Kidney capillary endothelial cell (primary cell): ENCODE results near the gene EPHB1.

Experiments
- DNase-seq: peaks from one replicate; pipeline ENCODE4 v3.0.0-alpha.2; 2018; ENCODE audit warnings: low spot score

The EPHB1 gene

GRCh38 chr3:135161425-135161824 is 366.4 kb downstream of the EPHB1 start:
- DNase-seq = no peak

- DNase-seq = no peak
Observed at GRCh38 chr3:135163701-135164100, 368.6 kb downstream of the EPHB1 start.

DNA sequence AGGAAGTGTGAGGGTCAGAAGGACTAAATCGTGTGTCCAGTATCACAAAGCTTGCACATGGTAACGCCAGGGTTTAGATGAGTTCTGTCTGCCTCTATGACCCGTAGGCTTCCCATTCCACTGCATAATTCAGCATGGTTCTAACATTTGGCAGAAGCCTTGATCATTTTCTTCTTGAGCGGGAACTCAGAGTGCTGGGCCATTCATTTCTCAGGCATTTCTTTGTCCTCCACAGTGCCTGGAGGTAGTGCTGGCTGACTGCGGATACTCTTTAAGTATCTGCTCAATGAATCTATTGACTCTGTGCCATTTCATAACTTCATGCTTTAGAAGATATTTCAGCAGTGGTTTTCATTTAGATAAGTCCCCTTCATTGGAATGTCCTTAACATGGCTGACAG is 370.2 kb downstream of the EPHB1 start:
- no peak for DNase-seq

DNA sequence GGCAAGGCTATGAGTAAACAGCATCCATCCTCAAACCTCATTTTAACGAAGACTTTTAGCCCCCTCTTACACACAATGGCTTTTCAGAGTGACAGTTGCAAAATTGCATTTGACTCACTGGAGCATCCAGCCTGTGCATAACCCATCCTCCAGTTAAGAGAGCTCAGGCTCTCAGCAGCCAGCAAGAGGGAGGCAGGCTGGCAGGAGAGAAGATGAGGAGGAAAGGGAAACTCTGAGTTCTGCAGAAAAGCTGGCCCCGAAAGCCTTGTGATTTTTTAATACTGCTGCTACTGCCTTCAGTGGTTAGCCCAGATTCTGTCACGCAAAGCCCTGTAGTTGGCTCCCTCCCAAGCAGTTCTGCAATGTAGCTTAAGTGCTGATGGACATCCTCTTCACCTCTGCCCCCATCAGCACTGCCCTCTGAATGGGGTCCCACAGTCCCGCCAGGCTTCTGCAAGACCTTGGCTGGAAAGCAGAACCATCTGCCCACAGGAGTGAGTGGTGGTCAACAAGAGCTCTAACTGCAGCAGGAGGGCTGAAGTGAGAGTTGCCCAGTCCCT is 371.3 kb downstream of the EPHB1 start:
- no peak for DNase-seq

DNA sequence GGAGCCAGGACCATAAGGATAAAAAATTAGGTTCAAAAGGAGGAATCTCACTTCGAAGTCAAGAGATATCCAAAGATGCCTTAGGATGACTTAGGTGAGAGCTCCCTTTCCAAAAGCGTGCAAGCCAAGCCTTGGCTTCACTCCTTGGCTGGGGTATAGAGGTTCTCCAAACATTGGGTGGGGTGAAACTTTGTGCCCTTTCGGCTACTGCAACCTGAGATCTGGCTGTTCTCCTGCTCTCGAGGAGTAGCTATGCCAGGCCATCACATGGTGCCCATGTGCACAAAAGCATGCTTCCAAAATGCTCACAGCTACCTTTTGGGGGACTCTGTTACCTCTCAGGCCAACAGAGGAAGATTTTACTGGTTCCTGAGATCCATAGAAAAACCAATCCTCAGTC is 373.8 kb downstream of the EPHB1 start:
- DNase-seq = no peak

GRCh38 chr3:135169651-135170050 is 374.6 kb downstream of the EPHB1 start:
- DNase-seq = no peak

GRCh38 chr3:135170732-135171131 is 375.7 kb downstream of the EPHB1 start:
- no peak for DNase-seq

DNA sequence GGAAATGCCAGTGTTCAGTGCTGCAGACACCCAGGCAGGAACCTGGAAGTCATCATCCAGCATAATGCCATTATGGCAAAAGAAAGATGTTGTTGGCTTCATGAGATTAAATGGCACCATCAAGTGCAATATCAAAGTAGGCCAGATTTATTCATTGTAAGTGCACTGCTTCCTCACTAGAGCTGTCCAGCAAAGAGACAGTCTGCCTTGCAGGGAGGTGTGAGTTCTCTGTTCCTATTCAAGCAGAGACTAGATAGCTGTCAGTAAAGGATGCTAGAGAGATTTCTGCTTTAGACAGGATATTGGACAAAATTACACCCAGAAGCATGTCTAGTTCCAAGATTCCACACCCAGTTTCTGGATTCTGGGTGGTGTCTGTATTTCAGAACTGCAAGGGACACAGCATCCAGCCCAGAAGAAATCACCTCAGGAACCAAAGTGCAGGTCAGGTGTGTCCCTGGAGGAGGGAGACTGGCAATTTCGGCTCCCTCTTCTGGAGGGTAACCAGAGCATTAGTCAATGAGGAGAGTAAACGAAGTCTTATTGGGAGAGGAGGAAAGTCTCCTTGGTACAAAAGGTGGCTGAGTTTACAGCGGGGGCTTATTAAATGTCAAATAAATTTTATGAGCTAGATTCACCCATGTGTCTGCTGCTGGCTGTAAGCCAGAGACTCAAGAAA is 377.3 kb downstream of the EPHB1 start:
- DNase-seq = no peak

DNA sequence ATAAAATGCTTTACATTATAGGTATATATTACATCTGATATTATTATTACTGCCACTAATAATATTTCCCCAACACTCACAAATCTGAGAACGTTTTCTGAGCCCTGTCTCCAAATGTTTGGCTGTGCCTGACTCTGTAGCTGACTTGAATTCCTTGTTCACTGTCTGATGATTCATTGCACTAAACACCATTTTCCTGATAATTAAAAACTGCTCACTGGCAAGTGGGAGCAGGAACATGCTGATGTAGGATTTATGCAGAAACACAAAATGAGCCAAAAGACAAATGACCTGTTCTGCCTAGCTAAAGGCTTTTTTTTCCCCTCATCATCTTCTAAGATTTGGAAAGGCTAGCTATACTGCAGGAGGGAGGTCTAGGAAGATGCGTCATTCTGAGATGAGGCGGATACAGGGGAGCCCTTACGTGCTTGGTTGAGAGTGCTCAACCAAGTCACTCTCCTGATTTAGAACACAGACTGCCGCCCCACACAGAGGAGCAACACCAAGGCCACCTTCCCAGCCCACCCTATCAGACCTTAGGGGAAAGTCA is 380.7 kb downstream of the EPHB1 start:
- DNase-seq = no peak

DNA sequence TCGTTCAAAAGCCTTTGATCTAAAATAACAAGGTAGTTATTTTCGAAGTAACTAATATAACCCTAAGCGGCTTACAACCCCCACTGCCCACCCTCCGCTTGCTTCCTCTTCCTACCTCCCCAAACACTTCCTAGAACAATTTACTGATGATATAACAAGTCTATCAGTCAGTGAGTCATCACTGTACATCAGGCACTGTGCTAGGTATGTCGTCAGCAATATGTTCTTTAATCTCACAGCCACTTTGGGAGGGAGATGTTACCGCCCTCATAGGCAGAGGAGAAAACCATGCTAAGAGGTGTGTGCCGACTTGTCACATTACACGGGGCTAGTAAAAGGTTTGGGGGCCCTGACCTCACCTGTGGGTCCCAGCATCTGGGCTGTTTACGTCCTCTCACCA is 381.8 kb downstream of the EPHB1 start:
- no peak for DNase-seq

DNA sequence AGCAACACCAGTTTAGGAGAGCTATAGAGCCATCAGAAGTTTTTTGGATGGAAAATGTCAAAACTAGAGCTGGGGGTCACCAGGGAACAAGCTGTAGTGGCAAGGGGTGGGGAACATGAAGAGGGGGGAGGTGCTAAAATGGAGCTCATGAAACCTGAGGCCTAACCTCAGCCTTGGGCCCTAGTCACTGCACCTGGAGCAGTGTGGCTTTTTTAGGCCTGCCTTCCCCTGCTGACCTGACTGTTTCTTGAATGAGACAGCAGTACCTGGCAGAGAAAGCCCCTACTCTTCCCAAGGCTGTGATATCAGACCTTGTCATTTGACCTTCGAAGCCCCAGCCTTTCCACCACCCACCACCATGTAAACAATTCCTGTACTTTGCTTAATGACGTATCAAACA is 383.5 kb downstream of the EPHB1 start:
- DNase-seq = no peak

- no peak for DNase-seq
Observed at GRCh38 chr3:135181408-135181807, 386.3 kb downstream of the EPHB1 start.

GRCh38 chr3:135182364-135182998 is 387.4 kb downstream of the EPHB1 start:
- DNase-seq = no peak

- no peak for DNase-seq
Observed at GRCh38 chr3:135190658-135191057, 395.6 kb downstream of the EPHB1 start.

- DNase-seq = no peak
Observed at GRCh38 chr3:135191708-135192107, 396.6 kb downstream of the EPHB1 start.

- no peak for DNase-seq
Observed at GRCh38 chr3:135192929-135193328, 397.9 kb downstream of the EPHB1 start.

GRCh38 chr3:135197246-135197645 is 402.2 kb downstream of the EPHB1 start:
- no peak for DNase-seq

GRCh38 chr3:135197856-135198255 is 402.8 kb downstream of the EPHB1 start:
- DNase-seq = no peak

GRCh38 chr3:135199137-135199536 is 404.1 kb downstream of the EPHB1 start:
- DNase-seq = no peak

DNA sequence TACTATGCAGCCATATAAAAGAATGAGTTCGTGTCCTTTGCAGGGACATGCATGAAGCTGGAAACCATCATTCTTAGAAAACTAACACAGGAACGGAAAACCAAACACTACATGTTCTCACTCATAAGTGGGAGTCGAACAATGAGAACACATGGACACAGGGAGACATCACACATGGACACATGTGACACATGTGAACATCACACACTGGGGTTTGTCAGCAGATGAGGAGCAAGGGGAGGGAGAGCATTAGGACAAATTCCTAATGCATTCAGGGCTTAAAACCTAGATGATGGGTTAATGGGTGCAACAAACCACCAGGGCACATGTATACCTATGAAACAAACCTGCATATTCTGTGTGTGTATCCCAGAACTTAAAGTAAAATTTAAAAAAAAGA is 408.0 kb downstream of the EPHB1 start:
- no peak for DNase-seq

- no peak for DNase-seq
Observed at GRCh38 chr3:135213213-135213612, 418.2 kb downstream of the EPHB1 start.

- DNase-seq = no peak
Observed at GRCh38 chr3:135213822-135214221, 418.8 kb downstream of the EPHB1 start.

GRCh38 chr3:135214400-135214799 is 419.3 kb downstream of the EPHB1 start:
- no peak for DNase-seq
